Measurements from ENCODE around the gene LAGE3.

LAGE3 gene

GRCh38 chrX:154452823-154453222, 26.3 kb downstream of the LAGE3 start:
- no peak for DNase-seq

- no peak for DNase-seq
These were observed 28.8 kb downstream of the LAGE3 start for GRCh38 chrX:154450312-154450711.

GRCh38 chrX:154449618-154450017, 29.5 kb downstream of the LAGE3 start:
- DNase-seq = no peak

- no peak for DNase-seq
These were observed 30.6 kb downstream of the LAGE3 start for GRCh38 chrX:154448484-154448883.

- DNase-seq = no peak
These were observed 32.7 kb downstream of the LAGE3 start for GRCh38 chrX:154446430-154446829.

DNA sequence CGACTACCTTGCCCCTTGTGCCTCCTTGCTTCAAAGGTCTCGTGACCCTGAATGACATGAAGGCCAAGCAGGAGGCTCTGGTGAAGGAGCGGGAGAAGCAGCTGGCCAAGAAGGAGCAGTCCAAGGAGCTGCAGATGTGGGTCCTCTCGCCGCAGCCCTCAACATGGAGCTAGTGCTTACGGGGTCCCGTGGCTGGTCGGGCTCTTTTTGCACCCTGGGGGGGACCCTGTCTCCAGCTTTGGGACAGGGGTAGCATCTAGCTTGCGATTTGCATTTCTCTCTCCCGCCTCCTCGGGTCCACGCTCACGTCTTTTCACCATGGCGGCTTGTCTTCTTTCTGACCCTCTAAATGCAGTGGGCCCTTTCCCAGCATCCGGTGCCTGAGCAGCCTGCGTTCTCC, 33.3 kb downstream of the LAGE3 start:
- DNase-seq = no peak

DNA sequence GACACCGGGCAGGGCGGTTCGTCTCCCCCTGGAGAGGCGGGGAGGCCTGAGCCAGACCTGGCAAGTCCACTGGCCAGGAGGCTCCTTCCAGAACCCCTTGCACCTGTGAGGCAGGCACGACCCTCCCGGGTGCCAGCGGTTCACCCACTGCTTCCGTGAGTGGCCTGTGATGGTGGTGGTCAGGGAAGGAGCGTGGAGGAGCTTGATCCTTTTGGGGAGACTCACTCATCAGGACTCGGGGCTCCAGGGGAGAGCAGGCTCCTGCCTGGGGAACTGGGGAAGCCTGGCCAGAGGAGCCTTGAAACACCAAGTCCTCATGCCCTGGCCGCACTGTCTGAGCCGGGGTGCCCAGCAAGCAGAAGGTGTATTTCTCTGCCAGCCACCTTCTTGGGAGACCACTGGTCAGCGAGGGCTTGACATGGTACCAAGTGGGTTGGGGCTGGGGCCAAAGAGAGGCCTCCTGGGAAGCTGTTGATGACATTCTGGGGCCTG, 34.3 kb downstream of the LAGE3 start:
- DNase-seq = no peak

- peak; percentile 69 for DNase-seq
These were observed 34.9 kb downstream of the LAGE3 start, which contains the start of gene FAM50A for GRCh38 chrX:154443992-154444754. FAM50A (plus strand) TSS chrX:154444141; CDS start chrX:154444236, 95 bp downstream.

- DNase-seq = no peak
These were observed 35.6 kb downstream of the LAGE3 start for GRCh38 chrX:154443479-154443910.

- no peak for DNase-seq
These were observed 36.9 kb downstream of the LAGE3 start for GRCh38 chrX:154441984-154442707.

DNA sequence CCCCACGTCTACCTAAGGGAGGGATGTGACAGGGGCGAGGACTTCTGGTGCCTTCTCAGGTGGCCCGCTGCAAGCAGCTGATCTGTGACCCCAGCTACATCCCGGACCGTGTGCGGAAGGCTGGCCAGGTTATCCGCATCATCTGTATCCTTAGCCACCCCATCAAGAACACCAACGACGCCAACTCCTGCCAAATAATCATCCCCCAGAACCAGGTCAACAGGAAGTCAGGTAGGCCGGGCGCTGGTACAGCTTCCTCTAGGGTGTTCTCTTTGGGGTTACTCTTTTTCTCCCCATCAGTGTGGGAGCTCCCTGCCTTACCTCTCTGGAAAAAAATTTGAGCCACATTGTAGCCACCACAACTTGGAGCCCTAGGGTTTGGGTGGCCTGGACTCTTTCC, 37.5 kb downstream of the LAGE3 start:
- no peak for DNase-seq

DNA sequence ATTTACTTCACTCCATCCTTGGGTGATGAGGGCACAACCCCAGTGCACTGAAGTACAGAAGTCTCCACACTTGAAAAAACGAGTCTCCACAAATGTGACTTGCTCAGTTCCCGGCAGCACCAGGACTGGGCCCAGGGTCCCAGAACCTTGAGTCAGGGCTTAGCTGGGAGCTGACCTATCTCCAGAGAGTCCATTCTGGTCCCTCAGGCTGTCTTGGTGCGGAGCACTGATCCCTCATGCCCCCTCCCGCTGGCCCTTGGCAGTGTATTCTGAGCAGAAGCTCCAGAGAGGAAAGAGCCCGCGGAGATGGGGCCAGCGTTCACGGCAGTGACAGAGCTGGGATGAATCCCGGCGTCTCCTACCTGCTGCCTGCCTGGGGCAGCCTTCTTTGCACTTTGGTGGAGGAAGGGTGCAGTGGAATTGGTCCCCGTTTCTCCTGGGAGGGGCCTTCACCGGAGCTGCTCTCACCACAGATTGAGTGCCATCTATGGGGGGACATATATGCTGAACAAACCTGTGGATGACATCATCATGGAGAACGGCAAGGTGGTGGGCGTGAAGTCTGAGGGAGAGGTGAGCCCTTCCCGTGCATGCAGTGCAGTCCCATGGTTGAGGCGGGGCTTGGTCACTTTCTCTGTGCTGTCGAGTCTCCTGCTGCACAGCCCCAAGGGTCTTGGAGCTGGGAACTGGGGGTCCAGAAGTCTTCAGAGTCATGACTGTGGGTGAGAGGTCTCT, 38.3 kb downstream of the LAGE3 start:
- DNase-seq = no peak

- DNase-seq = no peak
These were observed 39.2 kb downstream of the LAGE3 start for GRCh38 chrX:154439841-154440240.

DNA sequence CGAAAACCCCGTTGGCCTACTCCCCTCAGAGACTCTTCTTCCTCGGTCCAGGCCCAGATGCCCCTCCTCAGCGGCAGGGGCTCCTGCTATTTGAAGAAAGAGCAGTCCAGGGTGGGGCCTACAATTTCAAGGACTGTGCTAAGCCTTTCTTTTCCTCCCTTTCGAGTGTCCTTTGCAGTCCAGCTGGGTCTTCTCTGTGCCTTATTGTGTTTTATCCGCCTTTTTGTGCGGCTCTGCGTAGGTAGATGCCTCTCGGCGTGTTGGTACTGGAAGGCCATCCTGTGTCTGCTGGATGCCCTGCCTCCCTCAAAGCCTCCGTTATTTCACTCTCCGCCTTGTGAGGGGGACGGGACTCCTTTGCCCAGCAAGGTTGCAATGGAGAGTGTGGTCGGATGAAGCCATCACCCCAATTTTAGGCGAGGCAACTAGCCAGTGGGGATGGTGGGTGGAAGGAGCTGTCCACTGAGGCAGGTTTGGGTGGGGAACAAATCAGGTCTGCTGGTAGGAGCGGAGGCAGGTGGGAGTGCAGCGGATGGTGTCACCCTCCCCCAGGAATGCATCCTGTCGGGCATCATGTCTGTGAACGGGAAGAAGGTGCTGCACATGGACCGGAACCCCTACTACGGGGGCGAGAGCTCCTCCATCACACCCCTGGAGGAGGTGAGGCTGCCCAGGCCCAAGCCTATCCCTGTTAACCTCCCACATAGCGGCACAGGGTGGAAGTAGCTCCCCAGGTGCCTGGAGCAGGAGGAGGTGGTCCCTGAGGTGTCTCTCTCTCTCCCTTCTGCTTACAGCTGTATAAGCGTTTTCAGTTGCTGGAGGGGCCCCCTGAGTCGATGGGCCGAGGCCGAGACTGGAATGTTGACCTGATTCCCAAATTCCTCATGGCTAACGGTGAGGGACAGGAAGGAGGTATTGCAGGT, 40.8 kb downstream of the LAGE3 start:
- DNase-seq = no peak

DNA sequence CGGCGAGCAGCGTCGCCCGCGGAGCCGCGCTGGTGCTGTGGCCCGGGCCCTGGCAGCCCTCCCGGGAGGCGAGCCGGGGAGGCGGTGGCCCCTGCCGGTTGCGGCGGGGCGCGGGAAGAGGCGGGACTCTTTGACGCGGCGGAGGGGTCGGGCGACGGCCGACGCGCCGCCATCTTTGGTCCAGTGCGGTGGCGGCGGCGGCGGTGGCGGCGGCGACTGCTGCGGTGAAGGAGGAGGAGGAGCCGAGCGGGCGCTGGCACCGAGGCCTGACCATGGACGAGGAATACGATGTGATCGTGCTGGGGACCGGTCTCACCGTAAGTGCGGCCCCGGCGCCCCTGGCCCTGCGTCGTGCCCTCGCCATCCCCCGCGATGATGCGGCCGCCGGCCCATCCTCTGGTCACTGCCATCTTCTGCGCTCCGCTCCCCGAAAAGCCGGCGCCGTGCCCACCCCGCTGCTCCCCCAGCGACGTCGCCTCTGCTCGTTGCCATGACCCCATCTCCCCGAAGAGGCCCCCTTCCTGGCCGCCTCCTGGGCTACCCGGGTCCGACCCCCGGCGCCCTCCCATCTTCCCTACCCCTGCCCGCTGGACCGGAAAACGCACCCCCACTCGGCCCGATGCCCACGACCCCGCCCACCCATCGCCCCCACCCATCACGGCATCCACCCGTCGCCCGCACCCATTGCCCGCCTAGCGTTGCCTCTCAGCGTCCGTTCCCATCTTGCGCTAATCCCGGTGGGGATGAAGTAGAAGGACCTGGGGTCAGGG, 41.9 kb downstream of the LAGE3 start, which contains the start of gene GDI1:
GDI1 (plus strand) TSS at position 172 of the 770 bp plus-strand sequence; CDS start at position 273, 101 bp downstream.
- DNase-seq = peak; percentile 58

DNA sequence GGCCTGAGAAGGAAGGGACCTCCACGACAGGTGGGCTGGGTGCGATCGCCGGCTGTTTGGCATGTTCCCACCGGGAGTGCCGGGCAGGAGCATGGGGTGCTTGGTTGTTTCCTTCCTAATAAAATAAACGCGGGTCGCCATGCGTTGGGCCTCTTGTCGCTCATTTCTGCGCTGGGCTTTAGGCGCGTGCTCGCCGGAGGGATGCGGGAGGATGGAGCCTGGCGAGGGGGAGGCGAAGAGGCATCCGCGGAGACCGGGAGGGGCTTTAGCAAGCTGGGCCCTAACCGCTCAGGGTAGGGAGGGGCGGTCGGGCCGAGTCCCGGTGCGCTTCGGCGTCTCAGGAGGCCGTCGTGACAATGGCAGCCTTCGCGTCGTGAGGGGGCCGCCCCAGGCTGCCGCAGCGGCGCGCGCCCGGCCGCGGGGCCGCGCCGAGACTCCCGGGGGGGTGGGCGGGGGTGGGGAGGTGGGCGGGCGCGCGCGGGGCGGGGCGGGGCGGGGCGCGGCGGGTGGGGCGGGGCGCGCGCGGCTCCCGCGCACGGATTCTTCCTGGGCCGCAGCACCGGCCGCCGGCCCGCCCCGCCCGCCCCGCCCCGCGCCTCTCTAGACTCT, 42.6 kb downstream of the LAGE3 start:
- DNase-seq = peak; percentile 49

- no peak for DNase-seq
These were observed 43.8 kb downstream of the LAGE3 start for GRCh38 chrX:154435171-154435733.

DNA sequence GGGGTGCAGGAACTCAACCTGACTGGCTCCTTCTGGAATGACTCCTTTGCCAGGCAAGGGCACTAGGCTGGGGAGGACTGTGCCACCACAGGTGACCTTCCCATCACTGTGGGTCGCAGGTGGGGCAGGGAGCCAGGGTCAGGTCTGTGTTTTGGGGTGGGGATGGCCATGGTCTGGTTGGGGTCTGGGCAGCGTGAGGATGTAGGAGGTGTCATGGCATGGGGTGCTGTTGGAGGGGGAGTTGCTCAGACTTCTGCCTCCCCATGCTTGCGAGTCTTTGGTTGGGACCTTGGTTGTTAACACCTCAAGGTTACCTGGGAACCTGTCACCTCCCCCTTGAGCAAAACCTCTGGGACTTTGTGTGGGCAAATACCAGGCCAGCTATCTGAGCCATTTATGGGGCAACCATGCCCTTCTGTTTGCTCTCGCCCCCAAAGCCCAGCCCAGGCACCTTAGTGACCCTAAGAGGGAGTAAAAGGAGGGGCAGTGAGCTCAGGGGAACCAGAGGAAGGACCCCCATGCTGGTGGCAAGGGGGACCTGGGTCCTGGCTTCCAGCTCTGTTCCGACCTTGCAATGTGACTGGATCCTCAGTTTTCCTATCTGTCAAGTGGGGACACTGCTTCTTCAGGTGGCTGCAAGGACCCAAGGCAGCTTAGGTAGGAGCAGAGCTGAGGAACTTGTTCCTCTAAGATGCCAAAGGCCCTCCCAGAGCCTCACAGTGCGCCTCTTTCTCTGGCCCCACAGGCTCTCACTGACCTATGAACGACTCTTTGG, 44.5 kb downstream of the LAGE3 start:
- no peak for DNase-seq

GRCh38 chrX:154433605-154434004, 45.5 kb downstream of the LAGE3 start:
- DNase-seq = no peak

GRCh38 chrX:154432210-154432609, 46.9 kb downstream of the LAGE3 start:
- DNase-seq = no peak
